Lung (tissue), 12 donors: Measurements from ENCODE around the gene DPM1. TPM values are rescaled to one million over a fixed set of nuclear protein-coding genes. Genes with fewer than 3 reads are reported as not detected.
A peak's percentile ranks its signal among the peaks of the same experiment; 100 is the strongest.

Experiments
- ATAC-seq: fragments of 200-7000 bp; cut with Tn5 transposase; one replicate; pipeline ENCODE4 v1.9.1; 2020; ENCODE audit warnings: moderate number of reproducible peaks; ENCODE audit not compliant: insufficient read depth, low FRiP score
- DNase-seq, 3 donors: peaks; one replicate each; pipeline ENCODE4 v3.0.0-alpha.2; 2013 to 2017
- H3K27ac ChIP-seq, 2 donors: one replicate each; pipeline ENCODE4 v1.5.1; 2013; ENCODE audit warnings: mild to moderate bottlenecking in 2 of 2, moderate library complexity in 2 of 2, control low read depth in 1 of 2, inconsistent platforms in 1 of 2, low read depth in 1 of 2, low read length in 1 of 2
- H3K27me3 ChIP-seq, 3 donors: one replicate each; pipeline ENCODE4 v1.5.1; 2013; ENCODE audit warnings: low read length in 2 of 3; ENCODE audit not compliant: control insufficient read depth in 3 of 3, insufficient read depth in 3 of 3
- H3K36me3 ChIP-seq, 4 donors: one replicate each; pipeline ENCODE4 v1.5.1; 2013; ENCODE audit warnings: low read length in 4 of 4, mild to moderate bottlenecking in 1 of 4, moderate library complexity in 1 of 4; ENCODE audit not compliant: control insufficient read depth in 4 of 4, insufficient read depth in 4 of 4
- H3K4me1 ChIP-seq, 5 donors: one replicate each; pipeline ENCODE4 v1.5.1; 2013; ENCODE audit warnings: low read length in 5 of 5, mild to moderate bottlenecking in 2 of 5, moderate library complexity in 1 of 5; ENCODE audit not compliant: control insufficient read depth in 5 of 5, insufficient read depth in 5 of 5
- H3K4me3 ChIP-seq: one replicate; pipeline ENCODE4 v1.5.1; 2013; ENCODE audit warnings: mild to moderate bottlenecking, control low read depth, moderate library complexity
- H3K9ac ChIP-seq, 2 donors: one replicate each; pipeline ENCODE4 v1.5.1; 2013; ENCODE audit warnings: low read length in 2 of 2, control low read depth in 1 of 2; ENCODE audit not compliant: insufficient read depth in 1 of 2
- H3K9me3 ChIP-seq, 4 donors: one replicate each; pipeline ENCODE4 v1.5.1; 2013; ENCODE audit warnings: low read length in 3 of 4, mild to moderate bottlenecking in 1 of 4, moderate library complexity in 1 of 4; ENCODE audit not compliant: control insufficient read depth in 4 of 4, insufficient read depth in 3 of 4
- CTCF ChIP-seq: IDR thresholded peaks from 2 replicates; pipeline ENCODE4 v1.5.1; 2012; ENCODE audit warnings: mild to moderate bottlenecking; ENCODE audit errors: control extremely low read depth, extremely low read depth
- WGBS, 2 donors: extraction: QIAGEN DNeasy Blood & Tissue Kit; methylation state at CpG; one replicate each; pipeline ENCODE4 v1.1.7; 2013; 5-methylcytosine and 5-hydroxymethylcytosine counted together
- polyA plus RNA-seq, 2 donors: library from polyadenylated mRNA; stranded (reverse); fragments of 200-250 nt; gene quantifications; one replicate each; pipeline ENCODE4 v1.2.1, GENCODE V29; 2013
- total RNA-seq, 2 donors: library from RNA; depleted of rRNA in 1 of 2; stranded (reverse); fragments of >200 nt in 1 of 2; gene quantifications; one replicate each; pipeline ENCODE4 v1.2.1, GENCODE V29; 2014 to 2021
- donor health status: control.
- donor health status: control.
- donor health status: Bipolar disorder and iron deficiency.
- donor health status: healthy.
- donor health status: DM: yes; HTN: yes; CAD: no.

The DPM1 gene
- total and polyA plus RNA-seq, 4 donors, result 27.9 to 57.3 (median 33.3) TPM

- Histone ChIP-seq H3K4me1 (peaks cover 3 to 28% (median 8%) of the 10 kb centered on the region in 5 donors), H3K4me3 (no peak overlapping the region), H3K27me3 (no peaks in the 10 kb centered on the region), H3K9ac (no peak overlapping the region), H3K27ac (no peak overlapping the region), H3K9me3 (no peaks in the 10 kb centered on the region), H3K36me3 (peaks cover 2 to 22% (median 10%) of the 10 kb centered on the region in 4 donors)
- WGBS, 2 donors, result 89 to 92% methylated on average over 1 of the region's 1 CpG
- ATAC-seq (no peak), DNase-seq (no peak)
- no peak for TF ChIP-seq CTCF
Measured at GRCh38 chr20:50933589-50933988, 24.7 kb downstream of the DPM1 start.

DNA sequence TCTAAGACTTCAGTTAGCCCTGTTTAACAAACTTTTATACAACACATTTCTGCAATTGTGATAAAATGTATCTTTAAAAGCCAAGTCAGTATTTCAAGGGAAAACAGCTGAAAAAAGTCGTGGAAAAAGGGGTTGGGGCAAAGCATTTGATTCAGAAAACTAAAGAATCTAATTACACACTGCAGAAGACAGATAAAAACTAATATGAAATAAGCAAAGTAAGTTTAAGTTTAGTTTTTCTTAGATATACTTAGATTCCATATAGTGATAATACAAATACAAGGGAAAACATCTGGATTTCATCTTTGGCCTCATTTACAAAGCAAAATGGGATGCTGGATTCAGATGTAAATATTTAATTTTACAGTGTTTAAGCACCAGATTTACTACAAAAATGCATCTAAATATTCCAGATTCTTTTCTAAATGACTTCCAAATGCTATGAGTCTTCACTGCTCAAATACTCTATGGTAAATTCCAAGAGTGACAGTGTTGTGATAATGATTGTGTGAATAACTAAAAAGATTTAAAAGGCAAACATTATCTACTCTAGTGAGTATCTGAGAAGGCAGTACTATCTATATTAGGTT lies 25.5 kb downstream of the DPM1 start:
- Histone ChIP-seq H3K9me3 (no peaks in the 10 kb centered on the region), H3K27me3 (no peaks in the 10 kb centered on the region), H3K9ac (no peak overlapping the region), H3K4me3 (no peak overlapping the region), H3K36me3 (peaks cover 2 to 22% (median 10%) of the 10 kb centered on the region in 4 donors), H3K27ac (no peak overlapping the region), H3K4me1 (peaks cover 5 to 36% (median 8%) of the 10 kb centered on the region in 5 donors)
- WGBS, 2 donors, result 70 to 93% methylated on average over 1 of the region's 1 CpG
- ATAC-seq (no peak), DNase-seq (peak in 2 of 3 donors; percentile 71 to 73)
- TF ChIP-seq CTCF, result no peak

DNA sequence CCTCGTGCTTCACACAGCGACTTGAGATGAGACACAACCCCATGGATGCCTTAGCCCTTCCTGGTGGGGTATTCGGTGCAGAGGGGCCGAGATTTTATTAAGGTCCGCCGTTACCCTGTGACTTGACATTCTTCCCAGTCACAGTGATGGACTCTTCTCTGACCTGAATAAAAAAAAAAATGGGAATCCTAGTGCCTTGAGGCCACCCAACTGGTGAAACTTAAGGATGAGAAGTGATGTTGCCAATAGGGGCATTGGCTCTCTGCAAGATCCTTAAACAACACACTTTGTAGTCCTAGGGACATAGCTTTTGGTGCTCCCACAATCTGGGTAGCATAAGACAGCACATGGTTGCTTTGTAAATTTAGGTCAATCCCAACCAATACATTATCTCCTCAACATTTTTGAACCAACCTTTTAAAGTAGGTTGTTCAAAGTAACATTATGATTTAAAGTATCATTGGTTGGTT lies 26.3 kb downstream of the DPM1 start:
- no peak for ATAC-seq

More for the DNA sequence above, 26.3 kb downstream of the DPM1 start:
- WGBS, 2 donors, result 43 to 59% methylated on average over 6 of the region's 6 CpGs
- DNase-seq, result peak in 1 of 3 donors; percentile 59
- Histone ChIP-seq H3K4me3 (peak overlapping the region; percentile 98), H3K36me3 (peaks cover 2 to 21% (median 10%) of the 10 kb centered on the region in 4 donors), H3K4me1 (peaks cover 5 to 43% (median 11%) of the 10 kb centered on the region in 5 donors), H3K9me3 (no peaks in the 10 kb centered on the region), H3K27me3 (no peaks in the 10 kb centered on the region), H3K27ac (peak overlapping the region; percentile 95 to 100), H3K9ac (no peak overlapping the region)
- TF ChIP-seq CTCF, result no peak
